GM12878 (cell line): ENCODE measurements around the gene MYH9.

Experiments
- PAX8 ChIP-seq: fragments of 450-650 bp; IDR thresholded peaks from 2 replicates; pipeline ENCODE4 v1.6.1; 2017; ENCODE audit warnings: mild to moderate bottlenecking, moderate library complexity
- TF ChIP-seq, protein P1 (sequence below): fragments of 450-650 bp; IDR thresholded peaks from 2 replicates; pipeline ENCODE4 v1.6.1; 2016; ENCODE audit warnings: mild to moderate bottlenecking

DNA sequence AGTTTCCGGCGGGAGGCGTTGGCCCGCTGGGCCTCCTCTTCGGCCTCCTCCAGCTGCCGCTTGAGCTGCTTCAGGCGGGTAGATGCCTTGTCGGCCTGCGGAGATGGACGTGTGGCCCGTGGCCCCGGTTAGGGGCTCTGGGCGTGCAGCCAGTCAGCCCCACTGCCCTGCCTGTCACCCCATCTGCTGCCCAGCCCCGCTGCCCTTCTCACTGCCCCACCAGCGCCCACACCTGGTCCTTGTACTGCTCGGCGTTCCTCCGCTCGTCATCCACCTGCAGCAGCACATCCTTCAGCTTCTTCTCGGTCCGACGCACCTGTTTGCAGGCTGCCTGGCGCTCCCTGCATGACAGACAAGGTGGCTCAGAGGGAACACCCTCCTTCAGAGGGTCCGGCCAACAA is 103.6 kb downstream of the MYH9 start:
- no peak for TF ChIP-seq PAX8
- TF ChIP-seq, protein P1, sequence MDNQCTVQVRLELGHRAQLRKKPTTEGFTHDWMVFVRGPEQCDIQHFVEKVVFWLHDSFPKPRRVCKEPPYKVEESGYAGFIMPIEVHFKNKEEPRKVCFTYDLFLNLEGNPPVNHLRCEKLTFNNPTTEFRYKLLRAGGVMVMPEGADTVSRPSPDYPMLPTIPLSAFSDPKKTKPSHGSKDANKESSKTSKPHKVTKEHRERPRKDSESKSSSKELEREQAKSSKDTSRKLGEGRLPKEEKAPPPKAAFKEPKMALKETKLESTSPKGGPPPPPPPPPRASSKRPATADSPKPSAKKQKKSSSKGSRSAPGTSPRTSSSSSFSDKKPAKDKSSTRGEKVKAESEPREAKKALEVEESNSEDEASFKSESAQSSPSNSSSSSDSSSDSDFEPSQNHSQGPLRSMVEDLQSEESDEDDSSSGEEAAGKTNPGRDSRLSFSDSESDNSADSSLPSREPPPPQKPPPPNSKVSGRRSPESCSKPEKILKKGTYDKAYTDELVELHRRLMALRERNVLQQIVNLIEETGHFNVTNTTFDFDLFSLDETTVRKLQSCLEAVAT = no peak
